GM12878 (cell line): ENCODE measurements around the gene BACE1-AS. TPM values are rescaled to one million over a fixed set of nuclear protein-coding genes. Genes with fewer than 3 reads are reported as not detected.

Source experiments
- ATAC-seq: fragments of 200-7000 bp; cut with Tn5 transposase; 3 replicates; pipeline ENCODE4 v1.9.1; 2020; ENCODE audit warnings: mild to moderate bottlenecking, moderate library complexity
- BruUV-seq: library from RNA; stranded (reverse); fragments of 400-500 nt; replicated peaks from 2 replicates; lab custom pipeline; 2021; lab: Mats Ljungman, UMichigan
- CTCF ChIA-PET: fragments of 300-600 bp; sonication (Branson Sonifier 250); formaldehyde crosslinking; extraction: SDS; loops from one replicate; lab custom pipeline; 2021; ENCODE audit warnings: inconsistent platforms; lab: Yijun Ruan, JAX
- POLR2A ChIA-PET: fragments of 350-600 bp; formaldehyde crosslinking; extraction: SDS; loops from one replicate; lab custom pipeline; 2021; ENCODE audit warnings: inconsistent platforms; lab: Charles Lee
- RAD21 ChIA-PET: fragments of 300-600 bp; sonication (Branson Sonifier 250); formaldehyde crosslinking; loops from one replicate; lab custom pipeline; 2023; ENCODE audit warnings: antibody characterized with exemption; ENCODE audit not compliant: unreplicated experiment; lab: Charles Lee
- SMC1A ChIA-PET: fragments of 300-600 bp; sonication (Branson Sonifier 250); formaldehyde crosslinking; loops from one replicate; lab custom pipeline; 2023; ENCODE audit not compliant: unreplicated experiment, uncharacterized antibody; lab: Charles Lee
- DNase-seq: peaks from one replicate; pipeline ENCODE4 v3.0.0-alpha.2; 2011; ENCODE audit warnings: low read depth, low spot score
- FAIRE-seq: peaks from 3 replicates; lab custom pipeline; 2011; peaks lifted over from hg19 to GRCh38; lab: Jason Lieb, UNC
- H2AFZ ChIP-seq: 2 replicates; pipeline ENCODE4 v1.6.0; 2011; ENCODE audit warnings: low read depth, low read length, control low read depth; ENCODE audit not compliant: control insufficient read depth
- H3K27ac ChIP-seq: 2 replicates; pipeline ENCODE4 v1.5.1; 2011; ENCODE audit warnings: control low read depth; ENCODE audit not compliant: control insufficient read depth, insufficient read depth
- H3K27me3 ChIP-seq, 2 experiments: replicated peaks in 1 of 2; 2 replicates each; pipeline versions ENCODE4 v1.6.0 to v1.6.1; 2011; ENCODE audit warnings: low read length in 1 of 2; ENCODE audit not compliant: control insufficient read depth in 2 of 2, insufficient read depth in 2 of 2
- H3K36me3 ChIP-seq, 2 experiments: 2 replicates each; pipeline ENCODE4 v1.5.1; 2011; ENCODE audit warnings: low read length in 1 of 2; ENCODE audit not compliant: control insufficient read depth in 2 of 2, insufficient read depth in 2 of 2
- H3K4me1 ChIP-seq: 2 replicates; pipeline ENCODE4 v1.6.1; 2011; ENCODE audit warnings: mild to moderate bottlenecking, low read length, moderate library complexity, mixed read lengths; ENCODE audit not compliant: control insufficient read depth, insufficient read depth
- H3K4me2 ChIP-seq: 2 replicates; pipeline ENCODE4 v1.6.0; 2011; ENCODE audit warnings: control low read depth; ENCODE audit not compliant: control insufficient read depth, insufficient read depth
- H3K4me3 ChIP-seq: fragments of 200-600 bp; sonication (generic); 2 replicates; pipeline ENCODE4 v1.5.1; 2016
- H3K79me2 ChIP-seq: 2 replicates; pipeline ENCODE4 v1.6.0; 2011; ENCODE audit warnings: low read length; ENCODE audit not compliant: control insufficient read depth, insufficient read depth
- H3K9ac ChIP-seq: 2 replicates; pipeline ENCODE4 v1.8.0; 2011; ENCODE audit warnings: low read length, control low read depth, mixed read lengths; ENCODE audit not compliant: control insufficient read depth, insufficient read depth
- H3K9me3 ChIP-seq: replicated peaks from 3 replicates; pipeline ENCODE4 v1.5.1; 2011; ENCODE audit warnings: mild to moderate bottlenecking, low read length; ENCODE audit not compliant: control insufficient read depth, insufficient read depth
- H4K20me1 ChIP-seq: 2 replicates; pipeline ENCODE4 v1.6.0; 2011; ENCODE audit not compliant: control insufficient read depth, insufficient read depth
- HDAC2 ChIP-seq: fragments of 200-600 bp; sonication (generic); IDR thresholded peaks from 2 replicates; pipeline ENCODE4 v1.6.1; 2017
- IRF4 ChIP-seq: IDR thresholded peaks from 2 replicates; pipeline ENCODE4 v1.6.1; 2011; ENCODE audit warnings: low read depth, low read length
- KAT2A ChIP-seq: conservative IDR thresholded peaks from 2 replicates; pipeline ENCODE4 v1.6.1; 2011; ENCODE audit warnings: low read depth, low read length; ENCODE audit not compliant: control insufficient read depth
- NR2C1 ChIP-seq: fragments of 450-650 bp; IDR thresholded peaks from 2 replicates; pipeline ENCODE4 v1.6.1; 2017; ENCODE audit warnings: antibody characterized with exemption, mild to moderate bottlenecking, moderate library complexity
- POLR2A ChIP-seq: IDR thresholded peaks from 2 replicates; pipeline ENCODE4 v1.6.1; 2011; ENCODE audit warnings: low read depth, mild to moderate bottlenecking, low read length
- SPI1 ChIP-seq: IDR thresholded peaks from 2 replicates; pipeline ENCODE4 v1.6.1; 2011; ENCODE audit warnings: low read depth, mild to moderate bottlenecking, low read length, moderate library complexity, borderline replicate concordance; ENCODE audit not compliant: insufficient read depth
- SREBF1 ChIP-seq: IDR thresholded peaks from 2 replicates; pipeline ENCODE4 v1.6.1; 2012; ENCODE audit warnings: mild to moderate bottlenecking, low read length
- SUZ12 ChIP-seq: fragments of 200-600 bp; sonication (generic); IDR thresholded peaks from one replicate; pipeline ENCODE4 v1.6.1; 2018; ENCODE audit warnings: antibody characterized with exemption, mild to moderate bottlenecking; ENCODE audit not compliant: unreplicated experiment
- TCF12 ChIP-seq: IDR thresholded peaks from 2 replicates; pipeline ENCODE4 v1.6.1; 2011; ENCODE audit warnings: low read depth, mild to moderate bottlenecking, low read length
- ZBED1 ChIP-seq: IDR thresholded peaks from 2 replicates; pipeline ENCODE4 v1.6.1; 2016; ENCODE audit warnings: borderline replicate concordance
- ZNF24 ChIP-seq: fragments of 450-650 bp; IDR thresholded peaks from 2 replicates; pipeline ENCODE4 v1.6.1; 2017; ENCODE audit warnings: antibody characterized with exemption, mild to moderate bottlenecking
- WGBS: methylation state at CpG from one replicate; pipeline ENCODE4 v1.1.6; 2016; ENCODE audit warnings: low lambda C conversion rate; ENCODE audit not compliant: insufficient replicate concordance, insufficient coverage; ENCODE audit errors: missing lambda C conversion rate; 5-methylcytosine and 5-hydroxymethylcytosine counted together
- in situ Hi-C: fragments of 300-500 bp; cut with MboI; formaldehyde crosslinking; loops from 9 replicates; pipeline ENCODE4 v1.14.3; 2018; ENCODE audit warnings: mixed read lengths
- intact Hi-C: fragments of 100-400 bp; cut with micrococcal nuclease; formaldehyde crosslinking; loops from one replicate; pipeline ENCODE4 v1.14.2; 2022; ENCODE audit not compliant: unreplicated experiment
- polyA plus RNA-seq, 11 experiments: library from polyadenylated mRNA; depleted of rRNA in 4 of 11; unstranded in 6 of 11; stranded (reverse) in 5 of 11; fragments of >200 nt; fragmentation: Nextera tagmentation in 4 of 11; fragmentation: Illumina TruSeq in 1 of 11; extraction: Ambion mirVana in 4 of 11; extraction: Trizol in 1 of 11; gene quantifications; 1 replicate in 1 of 11; 2 replicates in 10 of 11; pipeline versions ENCODE4 v1.2.1 to v1.2.3, GENCODE V29; 2011 to 2016; ENCODE audit warnings: inconsistent platforms in 2 of 11, missing spikeins in 2 of 11, low read depth in 1 of 11
- total RNA-seq, 4 experiments: library from RNA; depleted of rRNA in 3 of 4; stranded (reverse); fragments of >200 nt in 3 of 4; fragmentation: Illumina TruSeq in 1 of 4; extraction: Trizol in 1 of 4; gene quantifications; 2 replicates each; pipeline versions ENCODE4 v1.2.1 to v1.2.3, GENCODE V29; 2013 to 2021
- TF ChIP-seq, protein P1 (sequence below): IDR thresholded peaks from 2 replicates; pipeline ENCODE4 v1.6.1; 2011; ENCODE audit warnings: low read depth, mild to moderate bottlenecking, low read length, moderate library complexity, borderline replicate concordance; ENCODE audit errors: extremely low read depth

Gene BACE1-AS
- total and polyA plus RNA-seq, 10 of the 15 experiments (the other 5 are each of a cell fraction or from before 2014, with no cell fraction given) = 2.0 to 6.7 (median 3.9) TPM

DNA sequence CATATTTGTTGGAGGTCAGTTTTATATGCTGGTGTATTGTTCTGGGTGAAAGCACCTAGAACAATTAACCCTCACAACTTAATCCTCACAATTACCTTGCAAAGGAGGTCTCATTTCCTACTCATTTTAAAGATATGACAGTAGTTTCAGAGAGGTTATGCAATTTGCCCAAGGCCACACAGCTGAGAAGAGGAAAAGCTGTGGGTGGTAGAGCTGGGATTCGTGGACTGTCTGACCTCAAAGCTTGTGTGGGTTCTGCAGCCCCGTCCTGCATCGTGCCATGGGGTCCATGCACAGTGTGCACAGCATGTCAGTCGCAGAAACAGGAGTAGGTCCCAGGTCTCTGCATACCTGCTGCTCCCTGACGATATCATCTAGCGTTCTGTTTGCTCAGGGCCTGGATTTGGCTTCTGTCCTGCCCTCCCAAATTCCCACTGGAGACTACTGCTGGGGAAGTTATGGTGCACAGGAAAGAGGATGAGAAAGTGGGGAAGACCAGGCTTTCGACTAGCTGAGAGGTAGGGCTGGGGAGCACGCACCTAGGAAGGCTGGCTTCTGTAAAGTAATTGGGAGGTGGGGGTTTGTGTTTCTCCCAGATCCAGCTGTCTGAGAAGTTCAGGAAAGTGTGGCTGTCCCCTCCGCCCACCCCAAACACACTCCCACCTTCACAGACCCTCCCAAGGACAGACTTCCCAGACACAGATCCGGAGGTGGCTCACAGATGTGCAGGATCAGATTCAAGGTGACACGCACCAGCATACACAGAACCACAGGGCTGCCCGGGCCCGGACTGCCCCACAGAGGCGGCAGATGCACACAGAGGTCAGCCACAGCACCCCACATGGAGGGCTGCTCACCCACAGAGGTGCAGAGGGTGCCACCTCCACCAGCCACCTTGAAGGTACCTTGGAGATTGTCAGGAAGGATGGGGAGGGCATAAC is 23.0 kb downstream of the BACE1-AS start (continued):
- TF ChIP-seq, protein P1, sequence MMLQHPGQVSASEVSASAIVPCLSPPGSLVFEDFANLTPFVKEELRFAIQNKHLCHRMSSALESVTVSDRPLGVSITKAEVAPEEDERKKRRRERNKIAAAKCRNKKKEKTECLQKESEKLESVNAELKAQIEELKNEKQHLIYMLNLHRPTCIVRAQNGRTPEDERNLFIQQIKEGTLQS = no peak
- TF ChIP-seq IRF4 = no peak
- no peak for TF ChIP-seq ZNF24
- TF ChIP-seq SPI1 = no peak
- no peak for TF ChIP-seq KAT2A
- TF ChIP-seq ZBED1 = no peak
- no peak for TF ChIP-seq SUZ12
- TF ChIP-seq SREBF1 = no peak
- no peak for TF ChIP-seq POLR2A
- TF ChIP-seq TCF12 = no peak
- TF ChIP-seq NR2C1 = no peak
- TF ChIP-seq, all 136 proteins: peak for 0

DNA sequence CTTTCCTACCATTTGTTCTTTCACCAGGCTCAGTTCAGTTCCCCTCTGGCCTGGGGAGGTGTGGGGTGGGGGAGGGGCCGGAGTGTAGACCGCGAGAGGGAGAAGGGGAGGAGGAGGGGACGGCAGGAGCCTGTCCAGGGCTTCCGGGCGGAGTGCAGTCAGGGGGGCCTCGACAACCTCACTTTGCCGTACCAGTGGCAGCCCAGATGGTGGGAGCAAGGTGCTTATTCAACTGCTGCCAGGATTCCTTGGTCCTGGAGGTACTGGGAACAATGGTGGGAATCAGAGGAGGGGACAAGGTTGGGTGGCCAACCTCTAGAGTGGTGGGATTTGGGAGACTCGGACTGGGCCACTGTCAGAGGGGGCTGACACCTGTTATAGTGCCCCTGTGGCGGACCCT is 23.7 kb downstream of the BACE1-AS start:
- Histone ChIP-seq H3K27ac (no peak overlapping the region), H3K4me3 (no peak overlapping the region), H3K4me2 (no peak overlapping the region), H3K4me1 (peaks cover 3% of the 10 kb centered on the region), H2AFZ (no peak overlapping the region), H3K79me2 (no peaks in the 10 kb centered on the region), H3K27me3 (peaks cover 10 to 22% of the 10 kb centered on the region in 2 experiments), H4K20me1 (no peaks in the 10 kb centered on the region), H3K9me3 (no peaks in the 10 kb centered on the region), H3K9ac (no peak overlapping the region), H3K36me3 (no peaks in the 10 kb centered on the region; a peak in 1 of 4 replicates)
- FAIRE-seq (no peak), ATAC-seq (peak; percentile 13; the same call in 1 of the 3 replicates), DNase-seq (no peak)
- ChIA-PET RAD21 (interaction anchor here (1.3 kb wide), 1 partner anchor 83 kb away, joined by 3 read pairs; the partner anchor contains the start of gene PCSK7), POLR2A (interaction anchor here (0.6 kb wide), 2 partner anchors 100 to 192 kb away, joined by 4 to 5 read pairs; no protein-coding TSS in a partner anchor), CTCF (no interaction called here), SMC1A (no interaction called here)
- no peak for TF ChIP-seq HDAC2
- in situ Hi-C loops = no loop called here
- WGBS = 38% methylated on average over 7 of the region's 10 CpGs
- intact Hi-C loops = no loop called here
- BruUV-seq = no TSS peak
